22Rv1 (cell line): ENCODE data around the gene GPR176.

Experiments
- CTCF ChIP-seq: fragments of 450-650 bp; IDR thresholded peaks from 2 replicates; pipeline ENCODE4 v1.5.1; 2017; ENCODE audit warnings: mild to moderate bottlenecking
- ZFX ChIP-seq: fragments of 450-650 bp; IDR thresholded peaks from 2 replicates; pipeline ENCODE4 v1.6.1; 2017; ENCODE audit warnings: antibody characterized with exemption, borderline replicate concordance

GRCh38 chr15:39789736-39790135 is 130.3 kb downstream of the GPR176 start:
- TF ChIP-seq CTCF (no peak), ZFX (no peak)
